Measurements from ENCODE around the gene SYNGR4.

DNA sequence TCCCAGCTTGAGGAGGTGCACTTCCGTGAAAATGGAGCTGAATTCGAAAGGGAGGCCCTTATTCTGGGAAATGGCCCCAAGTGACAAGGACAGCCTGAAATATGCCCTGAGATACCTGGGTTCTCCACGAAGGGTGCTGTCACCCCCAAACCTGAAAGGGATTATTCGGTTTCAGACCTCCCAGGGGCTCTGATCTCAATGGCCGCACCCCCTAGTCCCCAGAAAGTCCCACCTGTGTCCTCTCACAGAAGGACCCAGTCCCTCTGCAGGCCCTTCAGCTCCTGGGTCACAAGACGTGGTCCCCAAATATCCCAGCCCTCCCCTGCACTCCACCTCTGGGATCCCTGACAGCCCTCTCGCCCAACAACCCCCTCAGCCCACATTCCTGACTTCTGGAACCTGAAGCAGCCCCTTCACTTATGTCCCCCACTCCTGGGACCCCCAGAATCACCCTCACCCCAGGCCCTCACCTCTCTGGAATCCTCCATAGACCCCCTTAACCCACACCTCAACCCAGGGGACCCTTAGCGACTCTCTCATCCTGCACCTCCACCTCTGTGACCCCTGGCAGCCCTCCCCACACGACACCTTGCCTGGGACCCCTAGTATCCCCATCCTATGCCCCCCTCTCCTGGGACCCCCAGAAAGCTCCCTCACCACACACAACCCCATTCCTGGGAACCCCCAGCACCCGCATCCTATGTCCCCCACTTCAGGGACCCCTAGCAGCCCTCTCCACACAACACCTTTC lies 606 bp downstream of the SYNGR4 start:
- TF ChIP-seq, protein P1, sequence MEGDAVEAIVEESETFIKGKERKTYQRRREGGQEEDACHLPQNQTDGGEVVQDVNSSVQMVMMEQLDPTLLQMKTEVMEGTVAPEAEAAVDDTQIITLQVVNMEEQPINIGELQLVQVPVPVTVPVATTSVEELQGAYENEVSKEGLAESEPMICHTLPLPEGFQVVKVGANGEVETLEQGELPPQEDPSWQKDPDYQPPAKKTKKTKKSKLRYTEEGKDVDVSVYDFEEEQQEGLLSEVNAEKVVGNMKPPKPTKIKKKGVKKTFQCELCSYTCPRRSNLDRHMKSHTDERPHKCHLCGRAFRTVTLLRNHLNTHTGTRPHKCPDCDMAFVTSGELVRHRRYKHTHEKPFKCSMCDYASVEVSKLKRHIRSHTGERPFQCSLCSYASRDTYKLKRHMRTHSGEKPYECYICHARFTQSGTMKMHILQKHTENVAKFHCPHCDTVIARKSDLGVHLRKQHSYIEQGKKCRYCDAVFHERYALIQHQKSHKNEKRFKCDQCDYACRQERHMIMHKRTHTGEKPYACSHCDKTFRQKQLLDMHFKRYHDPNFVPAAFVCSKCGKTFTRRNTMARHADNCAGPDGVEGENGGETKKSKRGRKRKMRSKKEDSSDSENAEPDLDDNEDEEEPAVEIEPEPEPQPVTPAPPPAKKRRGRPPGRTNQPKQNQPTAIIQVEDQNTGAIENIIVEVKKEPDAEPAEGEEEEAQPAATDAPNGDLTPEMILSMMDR (IDR thresholded peaks at IDR 0.05): no peak
- TF ChIP-seq ZFX (IDR thresholded peaks at IDR 0.05; ENCODE audit: borderline replicate concordance): no peak
